GM06990 (cell line): Measurements from ENCODE around the gene FAM199X.
"Not testable (repeated sequence)": the region's sequence is repeated elsewhere in the genome, so short reads cannot be mapped to it uniquely, and the experiment has no call there.

Experiments
- DNase-seq: peaks from one replicate; pipeline ENCODE4 v3.0.0-alpha.2; 2011; ENCODE audit not compliant: insufficient read length; ENCODE audit errors: extremely low read depth
- H3K27me3 ChIP-seq: replicated peaks from 2 replicates; pipeline ENCODE4 v1.6.0; 2011; ENCODE audit warnings: low read length; ENCODE audit not compliant: control insufficient read depth, insufficient read depth
- H3K36me3 ChIP-seq: 2 replicates; pipeline ENCODE4 v1.5.1; 2011; ENCODE audit warnings: low read length; ENCODE audit not compliant: control insufficient read depth, insufficient read depth
- H3K4me3 ChIP-seq: replicated peaks from 2 replicates; pipeline ENCODE4 v1.5.1; 2011; ENCODE audit warnings: low read depth, mild to moderate bottlenecking, control low read depth, low read length
- CTCF ChIP-seq: IDR thresholded peaks from 2 replicates; pipeline ENCODE4 v1.5.1; 2011; ENCODE audit warnings: low read length, control low read depth, mild to moderate bottlenecking, inconsistent platforms; ENCODE audit not compliant: insufficient read depth, poor library complexity, severe bottlenecking

Gene FAM199X

GRCh38 chrX:104195013-104195412 is 28.8 kb downstream of the FAM199X start:
- TF ChIP-seq CTCF = no peak
- Histone ChIP-seq H3K36me3 (no peaks in the 10 kb centered on the region; the same call in 1 of the 2 replicates), H3K4me3 (no peak overlapping the region), H3K27me3 (no peaks in the 10 kb centered on the region)
- no peak for DNase-seq

GRCh38 chrX:104195489-104196084 is 29.3 kb downstream of the FAM199X start:
- H3K27me3 ChIP-seq = no peaks in the 10 kb centered on the region
- H3K4me3 ChIP-seq = no peak overlapping the region
- peak; percentile 13 for DNase-seq
- H3K36me3 ChIP-seq = no peaks in the 10 kb centered on the region; the same call in 1 of the 2 replicates
- TF ChIP-seq CTCF = peak; percentile 86

- no peak for DNase-seq
- Histone ChIP-seq H3K36me3 (no peaks in the 10 kb centered on the region), H3K27me3 (no peaks in the 10 kb centered on the region), H3K4me3 (no peak overlapping the region)
- TF ChIP-seq CTCF = no peak
Measured at GRCh38 chrX:104205548-104205947, 39.3 kb downstream of the FAM199X start.

GRCh38 chrX:104211187-104211586 is 44.9 kb downstream of the FAM199X start:
- Histone ChIP-seq H3K4me3 (no peak overlapping the region), H3K27me3 (no peaks in the 10 kb centered on the region), H3K36me3 (no peaks in the 10 kb centered on the region)
- DNase-seq = no peak
- no peak for TF ChIP-seq CTCF

GRCh38 chrX:104230060-104230459 is 63.8 kb downstream of the FAM199X start:
- not testable (repeated sequence) for H3K27me3 ChIP-seq, H3K36me3 ChIP-seq, H3K4me3 ChIP-seq, DNase-seq
